ENCODE measurements around the gene PARM1.

- TF ChIP-seq POLR2A (IDR thresholded peaks at IDR 0.05): no peak
- no peak for TF ChIP-seq EP300 (IDR thresholded peaks at IDR 0.05)
Observed at GRCh38 chr4:74983253-74983635, 50.3 kb downstream of the PARM1 start.
